HepG2 (cell line): ENCODE data around the gene RCE1. TPM values are rescaled to one million over a fixed set of nuclear protein-coding genes. Genes with fewer than 3 reads are reported as not detected.

Source experiments
- BHLHE40 ChIP-seq: IDR thresholded peaks from 2 replicates; pipeline ENCODE4 v1.6.1; 2011; ENCODE audit warnings: low read length, improper control_type of control experiment
- CTCF ChIP-seq: sonication (generic); formaldehyde crosslinking; IDR thresholded peaks from 2 replicates; pipeline ENCODE4 v1.5.0; 2020; ENCODE audit warnings: mild to moderate bottlenecking, missing genetic modification reagents, moderate library complexity
- GABPB1 ChIP-seq: IDR thresholded peaks from 2 replicates; pipeline ENCODE4 v1.6.1; 2016; ENCODE audit warnings: mild to moderate bottlenecking, missing genetic modification reagents, moderate library complexity, missing compliant biosample characterization
- HES4 ChIP-seq: sonication (generic); formaldehyde crosslinking; IDR thresholded peaks from 2 replicates; pipeline ENCODE4 v1.9.0; 2021; ENCODE audit warnings: mild to moderate bottlenecking, missing genetic modification reagents, borderline replicate concordance
- JDP2 ChIP-seq: sonication (generic); formaldehyde crosslinking; IDR thresholded peaks from 2 replicates; pipeline ENCODE4 v1.8.1; 2022; ENCODE audit warnings: missing genetic modification reagents, borderline replicate concordance
- KLF9 ChIP-seq: IDR thresholded peaks from 2 replicates; pipeline ENCODE4 v1.6.1; 2016; ENCODE audit warnings: low read depth
- MIER2 ChIP-seq: IDR thresholded peaks from 2 replicates; pipeline ENCODE4 v1.6.1; 2016; ENCODE audit warnings: missing biosample characterization, missing genetic modification reagents
- MXI1 ChIP-seq: IDR thresholded peaks from 3 replicates; pipeline ENCODE4 v1.6.1; 2012; ENCODE audit warnings: low read depth, low read length, inconsistent platforms, borderline replicate concordance
- NKX3-1 ChIP-seq: sonication (generic); formaldehyde crosslinking; IDR thresholded peaks from 2 replicates; pipeline ENCODE4 v1.5.0; 2020; ENCODE audit warnings: missing genetic modification reagents
- PLSCR1 ChIP-seq: sonication (generic); formaldehyde crosslinking; IDR thresholded peaks from 2 replicates; pipeline ENCODE4 v1.5.0; 2020; ENCODE audit warnings: missing genetic modification reagents, mild to moderate bottlenecking, borderline replicate concordance
- RAD21 ChIP-seq: fragments of 450-650 bp; formaldehyde crosslinking; IDR thresholded peaks from 2 replicates; pipeline ENCODE4 v1.5.0; 2020; ENCODE audit warnings: mild to moderate bottlenecking
- RXRA ChIP-seq: sonication (generic); formaldehyde crosslinking; IDR thresholded peaks from 2 replicates; pipeline ENCODE4 v1.5.1; 2020; ENCODE audit warnings: missing genetic modification reagents
- TAF1 ChIP-seq: sonication (generic); formaldehyde crosslinking; IDR thresholded peaks from 2 replicates; pipeline ENCODE4 v1.4.0; 2020; ENCODE audit warnings: missing genetic modification reagents
- ZNF451 ChIP-seq: sonication (generic); formaldehyde crosslinking; IDR thresholded peaks from 2 replicates; pipeline ENCODE4 v1.5.0; 2020; ENCODE audit warnings: mild to moderate bottlenecking, missing genetic modification reagents
- ZNF556 ChIP-seq: sonication (generic); formaldehyde crosslinking; IDR thresholded peaks from 2 replicates; pipeline ENCODE4 v1.4.0; 2020; ENCODE audit warnings: mild to moderate bottlenecking, missing genetic modification reagents, borderline replicate concordance
- polyA plus RNA-seq, 8 experiments: library from polyadenylated mRNA; depleted of rRNA in 3 of 8; stranded (reverse) in 7 of 8; unstranded in 1 of 8; fragments of >200 nt; fragmentation: Illumina TruSeq in 4 of 8; extraction: Trizol in 4 of 8; gene quantifications; 2 replicates each; pipeline versions ENCODE4 v1.2.1 to v1.2.3, GENCODE V29; 2011 to 2016; ENCODE audit warnings: low read depth in 4 of 8, missing spikeins in 1 of 8, mixed read lengths in 1 of 8; ENCODE audit not compliant: insufficient read depth in 1 of 8
- total RNA-seq, 5 experiments: library from RNA; depleted of rRNA; stranded (reverse); fragments of >200 nt; fragmentation: Illumina TruSeq; extraction: Trizol; gene quantifications; 2 replicates each; pipeline ENCODE4 v1.2.3, GENCODE V29; 2016; ENCODE audit warnings: low read depth in 1 of 5
- TF ChIP-seq, protein P1 (sequence below): sonication (generic); formaldehyde crosslinking; IDR thresholded peaks from 2 replicates; pipeline ENCODE4 v1.4.0; 2020; ENCODE audit warnings: missing genetic modification reagents, borderline replicate concordance
- TF ChIP-seq, protein P2 (sequence below): sonication (generic); formaldehyde crosslinking; IDR thresholded peaks from 2 replicates; pipeline ENCODE4 v1.5.0; 2020; ENCODE audit warnings: missing genetic modification reagents

Gene RCE1
- total and polyA plus RNA-seq, 2 of the 13 experiments (the other 11 are each of a cell fraction or from before 2014, with no cell fraction given), result 22.2 to 22.4 TPM

DNA sequence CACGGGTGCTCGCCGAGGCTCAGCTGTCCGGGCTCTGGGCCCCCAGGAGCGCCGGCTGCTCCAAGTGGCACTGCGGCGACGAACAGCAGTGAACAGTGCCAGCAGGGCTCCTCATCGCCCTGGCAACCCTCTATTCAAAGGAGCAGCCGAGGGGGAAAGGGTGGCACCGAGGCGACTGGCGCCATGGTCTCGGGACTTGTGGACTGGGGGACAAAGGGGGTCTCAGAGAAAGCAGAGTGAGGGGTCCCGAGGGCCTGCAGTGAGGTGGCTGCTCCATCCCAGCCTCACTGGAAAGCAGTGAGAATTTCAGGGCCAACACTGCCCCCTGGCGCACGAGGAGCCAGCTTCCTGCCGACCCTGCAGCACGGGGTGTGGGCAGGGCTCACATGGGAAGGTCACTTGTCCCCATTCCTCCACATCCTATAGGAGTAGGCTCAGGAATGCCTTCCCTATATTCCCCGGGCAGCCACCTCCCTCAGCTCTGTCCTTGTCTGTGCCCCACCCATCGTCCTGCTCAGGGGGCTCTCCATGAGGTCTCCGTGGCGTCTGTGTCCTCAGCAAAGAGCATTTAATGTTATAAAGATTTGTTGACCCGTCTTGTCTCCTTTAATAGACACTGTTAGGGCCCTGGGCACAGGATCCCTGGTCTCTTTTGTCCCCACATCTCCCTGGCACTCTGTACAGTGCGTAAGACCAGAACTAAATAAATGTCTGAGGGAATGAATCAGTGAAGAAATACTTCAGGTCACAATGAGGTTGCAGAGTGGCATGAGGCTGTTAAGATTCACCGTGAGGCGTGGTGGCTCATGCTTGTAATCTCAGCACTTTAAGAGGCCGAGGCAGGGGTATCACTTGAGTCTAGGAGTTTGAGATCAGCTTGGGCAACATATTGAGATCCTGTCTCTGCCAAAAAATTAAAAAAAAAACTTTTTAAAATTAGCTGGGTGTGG lies 40.0 kb downstream of the RCE1 start (continued):
- TF ChIP-seq TAF1 (no peak), HES4 (no peak), CTCF (CRISPR knock-in tag) (peak; percentile 73), ZNF451 (CRISPR knock-in tag) (no peak), ZNF556 (no peak), MIER2 (CRISPR knock-in tag) (no peak), PLSCR1 (CRISPR knock-in tag) (no peak), NKX3-1 (no peak), MXI1 (peak; percentile 18; the same call in 1 of the 3 replicates), KLF9 (CRISPR knock-in tag) (no peak), RXRA (CRISPR knock-in tag) (no peak), JDP2 (CRISPR knock-in tag) (no peak), RAD21 (peak; percentile 67), BHLHE40 (no peak), GABPB1 (CRISPR knock-in tag) (peak; percentile 22; the same call in 1 of the 2 replicates)
- TF ChIP-seq, protein P1, sequence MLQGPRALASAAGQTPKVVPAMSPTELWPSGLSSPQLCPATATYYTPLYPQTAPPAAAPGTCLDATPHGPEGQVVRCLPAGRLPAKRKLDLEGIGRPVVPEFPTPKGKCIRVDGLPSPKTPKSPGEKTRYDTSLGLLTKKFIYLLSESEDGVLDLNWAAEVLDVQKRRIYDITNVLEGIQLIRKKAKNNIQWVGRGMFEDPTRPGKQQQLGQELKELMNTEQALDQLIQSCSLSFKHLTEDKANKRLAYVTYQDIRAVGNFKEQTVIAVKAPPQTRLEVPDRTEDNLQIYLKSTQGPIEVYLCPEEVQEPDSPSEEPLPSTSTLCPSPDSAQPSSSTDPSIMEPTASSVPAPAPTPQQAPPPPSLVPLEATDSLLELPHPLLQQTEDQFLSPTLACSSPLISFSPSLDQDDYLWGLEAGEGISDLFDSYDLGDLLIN (CRISPR knock-in tag), result no peak
- TF ChIP-seq, protein P2, sequence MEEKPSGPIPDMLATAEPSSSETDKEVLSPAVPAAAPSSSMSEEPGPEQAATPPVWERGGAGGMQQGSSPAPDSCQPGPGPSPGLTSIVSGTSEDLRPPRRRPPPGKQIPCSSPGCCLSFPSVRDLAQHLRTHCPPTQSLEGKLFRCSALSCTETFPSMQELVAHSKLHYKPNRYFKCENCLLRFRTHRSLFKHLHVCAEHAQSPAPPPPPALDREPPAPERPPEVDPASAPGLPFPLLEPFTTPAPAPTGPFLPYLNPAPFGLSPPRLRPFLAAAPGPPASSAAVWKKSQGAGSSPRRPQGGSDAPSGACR (CRISPR knock-in tag), result no peak
